AG08395 (cell line): ENCODE measurements around the gene C1orf87.

ENCODE experiments used
- DNase-seq: peaks from one replicate; pipeline ENCODE4 v3.0.0; 2012; ENCODE audit warnings: mixed read lengths, low spot score

C1orf87 gene

GRCh38 chr1:60059468-60059867, 14.1 kb downstream of the C1orf87 start:
- DNase-seq, result no peak

GRCh38 chr1:60055336-60055735, 18.2 kb downstream of the C1orf87 start:
- no peak for DNase-seq

- DNase-seq, result no peak
Measured at GRCh38 chr1:60054374-60054773, 19.2 kb downstream of the C1orf87 start.

- no peak for DNase-seq
Measured at GRCh38 chr1:60052601-60053000, 21.0 kb downstream of the C1orf87 start.

- no peak for DNase-seq
Measured at GRCh38 chr1:60051191-60051590, 22.4 kb downstream of the C1orf87 start.

GRCh38 chr1:60049188-60049587, 24.4 kb downstream of the C1orf87 start:
- DNase-seq, result no peak

GRCh38 chr1:60044881-60045280, 28.7 kb downstream of the C1orf87 start:
- peak; percentile 13 for DNase-seq

GRCh38 chr1:60041783-60042182, 31.8 kb downstream of the C1orf87 start:
- no peak for DNase-seq

GRCh38 chr1:60037669-60038068, 35.9 kb downstream of the C1orf87 start:
- DNase-seq, result no peak

- peak; percentile 39 for DNase-seq
Measured at GRCh38 chr1:60036856-60037460, 36.6 kb downstream of the C1orf87 start.

GRCh38 chr1:60035921-60036320, 37.6 kb downstream of the C1orf87 start:
- DNase-seq, result no peak

GRCh38 chr1:60034999-60035398, 38.6 kb downstream of the C1orf87 start:
- DNase-seq, result no peak

GRCh38 chr1:60033066-60033465, 40.5 kb downstream of the C1orf87 start:
- DNase-seq, result no peak

- no peak for DNase-seq
Measured at GRCh38 chr1:60031146-60031545, 42.4 kb downstream of the C1orf87 start.

- DNase-seq, result no peak
Measured at GRCh38 chr1:60025552-60025951, 48.0 kb downstream of the C1orf87 start.

- DNase-seq, result no peak
Measured at GRCh38 chr1:60017508-60018205, 55.9 kb downstream of the C1orf87 start.

- no peak for DNase-seq
Measured at GRCh38 chr1:60010690-60011089, 62.9 kb downstream of the C1orf87 start.

GRCh38 chr1:60008500-60008899, 65.1 kb downstream of the C1orf87 start:
- DNase-seq, result no peak

- no peak for DNase-seq
Measured at GRCh38 chr1:60000625-60001024, 72.9 kb downstream of the C1orf87 start.

- DNase-seq, result no peak
Measured at GRCh38 chr1:59999746-60000145, 73.8 kb downstream of the C1orf87 start.

- no peak for DNase-seq
Measured at GRCh38 chr1:59999006-59999405, 74.6 kb downstream of the C1orf87 start.

GRCh38 chr1:59997479-59998115, 76.0 kb downstream of the C1orf87 start:
- DNase-seq, result no peak
